HTR-8/SVneo (cell line): ENCODE results near the gene UBE2I.
"Not testable (repeated sequence)": the region's sequence is repeated elsewhere in the genome, so short reads cannot be mapped to it uniquely, and the experiment has no call there.

ENCODE experiments used
- DNase-seq: peaks from one replicate; pipeline ENCODE4 v3.0.0; 2011; ENCODE audit warnings: low spot score, mixed read lengths; ENCODE audit not compliant: insufficient read length
- FAIRE-seq: peaks from 2 replicates; lab custom pipeline; 2011; peaks lifted over from hg19 to GRCh38; lab: Jason Lieb, UNC

The UBE2I gene

GRCh38 chr16:1326946-1327618 is 17.6 kb downstream of the UBE2I start:
- DNase-seq (no peak), FAIRE-seq (no peak)

- no peak for DNase-seq
- no peak for FAIRE-seq
Measured at GRCh38 chr16:1327619-1327947, 18.1 kb downstream of the UBE2I start.

- not testable (repeated sequence) for FAIRE-seq, DNase-seq
Measured at GRCh38 chr16:1328136-1328535, 18.7 kb downstream of the UBE2I start.

DNA sequence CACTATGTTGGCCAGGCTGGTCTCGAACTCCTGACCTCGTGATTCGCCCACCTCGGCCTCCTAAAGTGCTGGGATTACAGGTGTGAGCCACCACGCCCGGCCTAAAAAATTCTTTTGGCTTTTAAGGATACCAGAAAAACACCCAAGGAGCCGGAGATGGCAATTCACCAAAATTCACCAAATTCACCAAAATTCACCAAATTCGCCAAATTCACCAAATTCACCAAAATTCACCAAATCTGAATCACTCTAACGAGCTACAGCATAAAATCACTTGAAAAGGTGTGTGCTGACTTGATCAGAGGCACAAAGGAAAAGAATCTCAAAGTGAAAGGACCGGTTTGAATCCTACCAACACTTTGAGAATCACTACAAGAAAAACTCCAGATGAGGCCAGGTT is 19.5 kb downstream of the UBE2I start:
- not testable (repeated sequence) for DNase-seq, FAIRE-seq

- FAIRE-seq = no peak
- DNase-seq = no peak
Measured at GRCh38 chr16:1330260-1330914, 21.0 kb downstream of the UBE2I start.

- no peak for FAIRE-seq
Measured at GRCh38 chr16:1330931-1331711, 21.7 kb downstream of the UBE2I start.

DNA sequence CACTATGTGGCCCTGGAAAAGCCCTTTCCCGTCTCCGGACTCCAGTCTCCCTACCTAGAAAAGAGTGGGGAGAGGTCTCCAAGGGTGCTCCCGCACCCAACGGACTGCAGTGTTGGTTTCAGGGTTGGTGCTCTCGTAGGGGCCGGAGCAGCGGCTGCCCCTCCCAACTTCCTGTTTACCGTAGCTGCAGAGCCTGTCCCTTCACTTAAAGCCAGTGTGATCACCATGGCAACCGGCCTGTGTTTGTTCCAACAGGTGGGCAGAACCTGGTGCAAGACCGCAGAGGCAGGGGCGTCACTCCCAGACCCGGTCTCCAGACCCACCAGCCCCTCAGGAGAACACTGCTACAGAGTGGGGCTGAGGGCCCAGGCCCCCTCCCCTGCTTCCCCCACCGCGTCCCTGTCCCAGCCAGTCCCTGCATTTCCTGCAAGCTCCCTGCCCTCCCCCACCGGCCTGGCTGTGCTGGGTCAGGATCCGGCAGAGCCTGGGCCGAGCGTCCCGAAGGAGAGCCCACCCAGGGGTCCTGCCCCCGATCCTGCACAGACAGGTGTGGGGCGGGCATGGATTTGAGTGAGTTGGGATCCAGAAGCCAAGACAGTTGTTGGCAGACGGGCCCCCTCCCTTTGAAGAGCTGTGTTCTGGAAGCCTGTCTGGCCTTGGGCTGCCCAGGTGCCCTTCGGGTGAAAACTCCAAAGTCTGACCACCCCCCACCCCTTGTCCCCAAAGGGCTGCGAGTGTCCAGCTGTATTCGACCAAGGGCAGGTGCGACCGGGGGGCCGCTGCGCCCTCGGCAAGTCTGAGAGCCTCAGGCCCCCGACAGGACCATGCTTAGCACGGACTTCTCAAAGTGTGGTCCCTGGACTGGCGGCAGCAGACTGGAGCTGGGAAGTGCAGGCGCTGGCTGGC is 22.5 kb downstream of the UBE2I start:
- FAIRE-seq (no peak), DNase-seq (peak; percentile 48)

More at GRCh38 chr16:1330931-1331711, 21.7 kb downstream of the UBE2I start:
- no peak for DNase-seq

- DNase-seq (no peak), FAIRE-seq (no peak)
Measured at GRCh38 chr16:1332618-1333148, 23.2 kb downstream of the UBE2I start.

DNA sequence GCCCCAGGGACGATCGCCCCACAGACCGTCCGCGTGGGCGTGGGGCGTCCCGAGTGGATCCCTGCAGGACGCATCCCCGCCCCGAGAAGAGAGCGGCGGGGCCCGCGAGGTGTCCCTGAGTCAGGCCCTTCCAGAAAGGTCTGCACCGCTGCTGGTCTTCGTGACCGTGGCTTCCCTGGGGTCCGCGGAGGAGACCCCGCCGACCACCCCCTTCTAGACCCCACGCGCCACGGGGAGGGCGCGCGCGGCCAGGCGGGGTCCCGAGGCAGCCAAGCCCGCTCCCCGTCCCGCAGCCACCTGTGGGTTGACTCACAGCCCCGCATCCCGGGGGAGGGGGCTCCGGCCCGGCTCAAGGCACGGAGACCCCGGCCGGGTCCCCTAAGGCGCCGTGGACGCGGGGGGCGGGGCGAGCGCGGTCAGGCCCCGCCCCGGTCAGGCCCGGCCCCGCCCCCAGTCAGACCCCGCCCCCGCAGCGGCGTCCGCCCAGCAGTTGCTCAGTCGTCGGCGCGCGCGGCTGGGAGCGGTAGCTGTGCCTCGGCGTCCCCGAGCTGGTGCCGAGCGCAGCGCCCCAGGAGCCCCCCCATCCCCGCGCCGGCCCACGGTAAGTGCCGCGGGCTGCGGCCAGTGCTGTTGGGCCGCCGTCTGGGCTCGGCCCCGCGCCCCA is 23.8 kb downstream of the UBE2I start, which contains the start of gene BAIAP3:
BAIAP3 (plus strand) TSS at position 497 of the 664 bp plus-strand sequence. CDS start 4,905 bp downstream, outside the sequence.
- DNase-seq (peak; percentile 37), FAIRE-seq (no peak)

GRCh38 chr16:1333854-1334700 is 24.6 kb downstream of the UBE2I start:
- FAIRE-seq (no peak), DNase-seq (no peak)

GRCh38 chr16:1334739-1335138 is 25.3 kb downstream of the UBE2I start:
- no peak for FAIRE-seq
- no peak for DNase-seq

GRCh38 chr16:1335211-1335971 is 26.0 kb downstream of the UBE2I start:
- DNase-seq (no peak), FAIRE-seq (no peak)

- DNase-seq = no peak
Measured at GRCh38 chr16:1335996-1336395, 26.6 kb downstream of the UBE2I start.

GRCh38 chr16:1336619-1337018 is 27.2 kb downstream of the UBE2I start:
- no peak for FAIRE-seq
- DNase-seq = no peak

More at GRCh38 chr16:1335996-1336395, 26.6 kb downstream of the UBE2I start:
- FAIRE-seq = no peak

DNA sequence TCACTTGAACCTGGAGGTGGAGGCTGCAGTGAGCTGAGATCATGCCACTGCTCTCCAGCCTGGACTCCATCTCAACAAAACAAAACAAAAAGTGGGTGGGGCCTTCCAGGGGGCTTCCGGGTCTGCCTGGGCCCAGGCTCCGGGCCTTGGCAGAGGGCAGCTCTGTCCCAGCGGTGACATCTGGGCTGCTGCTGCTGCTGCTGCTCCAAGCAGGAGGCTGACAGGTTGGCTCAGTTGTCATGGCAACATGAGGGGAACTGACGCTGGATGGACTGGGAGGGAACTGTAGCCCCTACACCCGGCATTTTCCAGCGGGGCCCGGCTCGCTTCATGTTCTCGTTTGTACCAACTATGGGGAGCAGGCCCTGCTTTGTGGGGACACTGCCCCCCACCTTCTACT is 28.1 kb downstream of the UBE2I start:
- no peak for FAIRE-seq
- DNase-seq = no peak

- DNase-seq (no peak), FAIRE-seq (no peak)
Measured at GRCh38 chr16:1338119-1338730, 28.8 kb downstream of the UBE2I start.
